Measurements from ENCODE around the gene TEDC2. TPM values are rescaled to one million over a fixed set of nuclear protein-coding genes. Genes with fewer than 3 reads are reported as not detected.

The TEDC2 gene
- total RNA-seq, 3 donors from 2014 or later (not counting 1 experiment from before 2014, with no cell fraction given): 0.47 to 2.2 (median 0.55) TPM

DNA sequence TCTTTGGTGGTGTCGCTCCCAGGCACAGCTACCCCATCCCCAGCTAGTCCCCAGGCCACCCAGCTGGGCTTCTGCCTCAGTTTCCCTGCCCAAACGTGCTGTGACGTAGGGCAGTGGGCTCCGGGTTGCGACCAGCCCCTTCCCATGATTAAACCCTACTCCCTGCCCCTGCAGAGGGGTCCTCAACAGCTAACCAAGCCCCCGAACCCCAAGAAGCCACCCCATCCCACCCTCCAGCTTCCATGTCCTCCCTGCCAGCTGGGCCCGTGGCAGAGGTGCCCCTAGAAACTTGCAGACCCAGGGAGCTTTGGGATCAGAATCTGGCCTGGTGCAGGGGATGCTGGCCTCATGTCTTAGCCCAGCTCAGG, 10.3 kb downstream of the TEDC2 start:
- DNase-seq (no peak), ATAC-seq (no peak)
- peaks cover 40% of the 10 kb centered on the region for H3K4me1 ChIP-seq (ENCODE audit: control insufficient read depth, insufficient read depth, low read length)
- H3K27me3 ChIP-seq (ENCODE audit: control insufficient read depth, insufficient read depth, low read length): peaks cover 41% of the 10 kb centered on the region
- no peaks in the 10 kb centered on the region for H3K36me3 ChIP-seq (ENCODE audit: control insufficient read depth, insufficient read depth, low read length)
- H3K9me3 Mint-ChIP-seq: no peaks in the 10 kb centered on the region
- H3K4me1 Mint-ChIP-seq: peaks cover 0 to 24% of the 10 kb centered on the region in 2 donors
- no peak overlapping the region for H3K27ac Mint-ChIP-seq
- H3K9me3 ChIP-seq (ENCODE audit: control insufficient read depth, insufficient read depth, low read length): no peaks in the 10 kb centered on the region
- H3K27me3 Mint-ChIP-seq (ENCODE audit: low read depth in 2 of 2): peaks cover 12 to 20% of the 10 kb centered on the region in 2 donors
- no peak for TF ChIP-seq CTCF (IDR thresholded peaks at IDR 0.05)
- H3K4me3 ChIP-seq (ENCODE audit: low read length): no peak overlapping the region
- H3K27ac ChIP-seq (ENCODE audit: low read length): no peak overlapping the region
- H3K4me3 Mint-ChIP-seq: no peak overlapping the region
- H3K36me3 Mint-ChIP-seq: no peaks in the 10 kb centered on the region
- intact Hi-C loops (cut with micrococcal nuclease): no loop called here
- WGBS (ENCODE audit: insufficient coverage): 87% methylated on average over 7 of the region's 7 CpGs

- Mint-ChIP-seq H3K27ac (no peak overlapping the region), H3K4me3 (no peak overlapping the region), H3K4me1 (peaks cover 0 to 24% of the 10 kb centered on the region in 2 donors), H3K36me3 (no peaks in the 10 kb centered on the region), H3K9me3 (no peaks in the 10 kb centered on the region), H3K27me3 (ENCODE audit: low read depth in 2 of 2) (peaks cover 12 to 20% of the 10 kb centered on the region in 2 donors)
- DNase-seq: peak in 1 of 2 donors; percentile 19
- no peak overlapping the region for H3K27ac ChIP-seq (ENCODE audit: low read length)
- peaks cover 42% of the 10 kb centered on the region for H3K4me1 ChIP-seq (ENCODE audit: control insufficient read depth, insufficient read depth, low read length)
- intact Hi-C loops (cut with micrococcal nuclease): no loop called here
- no peak overlapping the region for H3K4me3 ChIP-seq (ENCODE audit: low read length)
- no peak for ATAC-seq
- no peaks in the 10 kb centered on the region for H3K9me3 ChIP-seq (ENCODE audit: control insufficient read depth, insufficient read depth, low read length)
- H3K27me3 ChIP-seq (ENCODE audit: control insufficient read depth, insufficient read depth, low read length): peaks cover 41% of the 10 kb centered on the region
- no peaks in the 10 kb centered on the region for H3K36me3 ChIP-seq (ENCODE audit: control insufficient read depth, insufficient read depth, low read length)
- TF ChIP-seq CTCF (IDR thresholded peaks at IDR 0.05): no peak
- WGBS (ENCODE audit: insufficient coverage): 44% methylated on average over 9 of the region's 9 CpGs
These were observed 10.7 kb downstream of the TEDC2 start for GRCh38 chr16:2470603-2471015.

GRCh38 chr16:2471016-2471652, 11.2 kb downstream of the TEDC2 start, which contains the start of gene NTN3:
Gene NTN3 (plus strand): TSS chr16:2471297. CDS start chr16:2471702, 405 bp downstream.
- Histone ChIP-seq H3K4me3 (ENCODE audit: low read length) (no peak within 1 kb of the TSS), H3K4me1 (ENCODE audit: control insufficient read depth, insufficient read depth, low read length) (peaks cover 47% of the 10 kb centered on the region), H3K27ac (ENCODE audit: low read length) (no peak within 1 kb of the TSS), H3K9me3 (ENCODE audit: control insufficient read depth, insufficient read depth, low read length) (no peaks in the 10 kb centered on the region), H3K27me3 (ENCODE audit: control insufficient read depth, insufficient read depth, low read length) (peaks cover 41% of the 10 kb centered on the region), H3K36me3 (ENCODE audit: control insufficient read depth, insufficient read depth, low read length) (no peaks in the 10 kb centered on the region)
- WGBS (ENCODE audit: insufficient coverage): under 1% methylated on average over 57 of the region's 59 CpGs
- no peaks in the 10 kb centered on the region for H3K36me3 Mint-ChIP-seq
- no peak within 1 kb of the TSS for H3K4me3 Mint-ChIP-seq
- peak in 1 of 2 donors; percentile 36 for DNase-seq
- peaks cover 3 to 24% of the 10 kb centered on the region in 2 donors for H3K4me1 Mint-ChIP-seq
- no peaks in the 10 kb centered on the region for H3K9me3 Mint-ChIP-seq
- no peak within 1 kb of the TSS for H3K27ac Mint-ChIP-seq
- no peak for ATAC-seq
- peaks cover 12 to 20% of the 10 kb centered on the region in 2 donors for H3K27me3 Mint-ChIP-seq (ENCODE audit: low read depth in 2 of 2)
- intact Hi-C loops (cut with micrococcal nuclease): no loop called here
- TF ChIP-seq CTCF (IDR thresholded peaks at IDR 0.05): no peak
